HL-60/S4 (cell line): ENCODE results near the gene NXN.
"Not testable (repeated sequence)": the region's sequence is repeated elsewhere in the genome, so short reads cannot be mapped to it uniquely, and the experiment has no call there.

Source experiments
- in situ Hi-C: fragments of 300-500 bp; cut with MboI; formaldehyde crosslinking; loops from 2 replicates; pipeline ENCODE4 v1.14.3; 2022; ENCODE audit warnings: low sequenced_read_pairs

Gene NXN

GRCh38 chr17:897970-898619, 81.5 kb downstream of the NXN start:
- in situ Hi-C loops, result no loop called here

- in situ Hi-C loops, result no loop called here
These were observed 82.5 kb downstream of the NXN start for GRCh38 chr17:896953-897661.

- in situ Hi-C loops, result no loop called here
These were observed 83.1 kb downstream of the NXN start for GRCh38 chr17:896454-896853.

DNA sequence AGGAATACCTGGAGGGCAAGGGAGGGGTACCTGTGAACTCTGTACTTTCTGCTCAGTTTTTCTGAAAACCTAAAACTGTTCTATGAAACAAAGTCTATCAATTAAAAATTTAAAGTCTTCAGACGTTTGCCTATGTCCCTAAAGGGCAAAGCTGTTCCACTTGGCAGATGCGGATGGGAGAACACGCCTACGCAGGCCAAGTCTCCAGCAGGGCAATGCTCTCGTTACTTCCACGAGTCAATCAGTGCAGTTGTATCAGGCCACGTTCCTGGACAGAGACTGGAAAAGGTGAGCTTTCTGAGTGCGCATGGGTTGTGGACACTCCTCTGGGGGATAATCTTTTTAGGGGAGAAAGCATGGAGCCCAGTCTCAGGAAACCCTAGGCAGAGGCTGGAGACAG, 86.6 kb downstream of the NXN start:
- in situ Hi-C loops, result no loop called here

DNA sequence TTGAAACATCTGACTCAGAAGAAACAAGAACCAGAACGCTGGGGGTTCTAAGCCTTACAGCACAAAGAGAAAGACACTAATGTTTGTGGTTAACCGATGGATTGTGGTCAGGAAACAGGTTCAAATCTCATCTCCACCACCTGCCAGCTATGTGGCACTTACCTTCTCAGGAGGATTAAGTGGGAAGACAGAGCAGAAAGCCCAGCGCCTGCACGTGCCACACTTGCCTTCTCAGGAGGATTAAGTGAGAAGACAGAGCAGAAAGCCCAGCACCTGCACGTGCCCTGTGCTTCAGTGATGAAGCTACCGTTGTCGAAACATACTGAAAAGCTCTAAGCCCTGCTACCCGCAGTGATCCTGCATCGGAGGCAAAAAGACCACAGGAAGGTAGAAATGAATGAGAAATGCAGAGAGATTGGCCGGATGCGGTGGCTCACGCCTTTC, 90.6 kb downstream of the NXN start:
- in situ Hi-C loops, result no loop called here

- in situ Hi-C loops, result no loop called here
These were observed 91.9 kb downstream of the NXN start for GRCh38 chr17:887551-888209.

GRCh38 chr17:885971-886571, 93.5 kb downstream of the NXN start:
- in situ Hi-C loops, result no loop called here

DNA sequence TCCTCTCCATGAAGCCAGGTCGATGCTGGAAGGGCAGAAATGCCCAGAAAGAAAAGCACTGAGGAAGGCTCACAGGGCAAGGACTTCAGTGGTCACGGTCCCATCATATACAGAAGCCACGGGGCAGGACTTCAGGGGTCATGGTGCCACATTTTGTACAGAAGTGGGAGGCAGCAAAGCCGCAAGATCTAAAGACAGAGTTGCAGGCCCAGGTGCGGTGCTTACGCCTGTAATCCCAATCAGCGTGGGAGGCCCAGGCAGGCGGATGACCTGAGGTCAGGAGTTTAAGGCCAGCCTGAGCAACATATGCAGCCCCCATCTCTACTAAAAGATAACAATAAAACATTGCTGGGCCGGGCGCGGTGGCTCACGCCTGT, 96.0 kb downstream of the NXN start:
- in situ Hi-C loops, result no loop called here

DNA sequence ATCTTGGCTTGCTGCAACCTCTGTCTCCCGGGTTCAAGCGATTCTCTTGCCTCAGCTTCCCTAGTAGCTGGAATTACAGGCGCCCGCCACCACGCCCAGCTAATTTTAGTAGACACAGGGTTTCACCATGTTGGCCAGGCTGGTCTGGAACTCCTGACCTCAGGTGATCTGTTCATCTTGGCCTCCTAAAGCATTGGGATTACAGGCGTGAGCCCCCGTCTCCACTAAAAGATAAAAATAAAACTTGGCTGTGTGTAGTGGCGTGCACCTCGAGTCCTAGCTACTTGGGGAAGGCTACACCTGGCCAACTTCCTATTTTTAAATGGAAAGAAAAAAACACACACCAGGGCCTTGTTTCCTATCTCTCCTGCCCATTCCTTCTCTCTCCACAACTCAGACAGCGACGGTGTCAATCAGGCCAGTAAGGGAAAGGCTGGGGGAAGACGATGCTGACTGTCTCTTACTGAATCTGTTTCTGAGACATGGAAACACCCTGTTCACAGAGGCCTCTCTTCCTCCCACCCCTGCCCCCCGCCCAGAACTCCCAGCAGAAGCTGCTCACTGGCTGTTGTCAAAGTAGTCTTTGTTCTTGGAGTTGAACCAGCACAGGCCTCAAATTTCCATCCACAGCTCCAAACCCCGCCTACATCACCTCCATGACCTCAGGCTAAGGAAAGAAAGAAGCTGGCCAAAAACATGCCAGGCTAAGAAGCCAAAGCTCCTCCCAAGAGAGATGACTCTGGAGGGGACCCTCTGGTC, 96.6 kb downstream of the NXN start:
- in situ Hi-C loops, result no loop called here

GRCh38 chr17:881778-882177, 97.8 kb downstream of the NXN start:
- in situ Hi-C loops, result no loop called here

- in situ Hi-C loops, result no loop called here
These were observed 98.9 kb downstream of the NXN start for GRCh38 chr17:880443-881269.

DNA sequence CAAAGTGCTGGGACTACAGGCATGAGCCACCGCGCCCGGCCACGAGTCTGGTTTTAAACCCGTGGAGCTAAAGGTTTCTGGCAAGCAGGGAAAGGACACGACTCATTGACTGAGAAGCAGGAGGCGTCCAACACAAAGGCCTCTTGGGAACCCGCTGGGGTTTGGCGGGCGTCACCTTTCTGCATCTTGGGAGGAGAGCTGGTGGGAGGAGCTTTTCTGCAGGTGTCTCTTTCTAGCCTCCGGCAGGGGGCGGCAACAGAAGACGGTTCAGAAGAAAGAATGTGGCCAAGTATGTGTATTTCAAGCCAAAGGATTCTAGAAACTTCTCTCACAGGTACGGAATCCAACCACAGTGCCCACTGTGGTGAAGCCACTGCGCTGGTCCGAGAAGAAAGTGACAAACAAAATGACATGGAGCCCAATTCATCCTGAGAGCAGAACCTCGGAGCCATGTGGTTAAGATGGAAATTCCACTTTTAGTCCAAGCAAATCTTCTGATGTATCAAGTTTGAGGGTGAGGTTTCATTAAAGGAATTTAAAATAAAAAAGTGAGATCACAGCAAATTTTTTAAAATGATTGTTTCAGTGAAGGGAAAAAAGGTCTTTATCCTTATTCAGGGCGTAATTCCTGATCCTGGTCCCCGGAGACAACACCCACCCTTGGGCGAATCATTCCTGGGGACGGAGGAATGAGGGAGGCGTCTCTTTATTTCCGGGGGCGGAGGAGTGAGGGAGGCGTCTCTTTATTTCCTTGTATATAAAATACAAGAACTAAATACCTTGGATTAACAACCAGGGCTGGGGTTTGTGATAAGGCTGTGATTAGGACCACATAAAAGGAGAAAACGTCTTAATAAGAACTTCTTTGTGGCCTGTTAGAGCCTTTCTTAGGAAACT, 99.8 kb downstream of the NXN start:
- in situ Hi-C loops, result no loop called here

- in situ Hi-C loops, result no loop called here
These were observed 101.9 kb downstream of the NXN start for GRCh38 chr17:877630-878029.

GRCh38 chr17:876272-876671, 103.3 kb downstream of the NXN start:
- in situ Hi-C loops, result no loop called here

- in situ Hi-C loops, result not testable (repeated sequence)
These were observed 105.0 kb downstream of the NXN start for GRCh38 chr17:874590-874989.

- in situ Hi-C loops, result no loop called here
These were observed 106.7 kb downstream of the NXN start for GRCh38 chr17:872855-873254.

GRCh38 chr17:871751-872519, 107.6 kb downstream of the NXN start:
- in situ Hi-C loops, result no loop called here
